Caco-2 (cell line): ENCODE data around the gene SIX3. TPM values are rescaled to one million over a fixed set of nuclear protein-coding genes. Genes with fewer than 3 reads are reported as not detected.

Experiments
- BruUV-seq: library from RNA; stranded (reverse); fragments of 400-500 nt; replicated peaks from 2 replicates; lab custom pipeline; 2021; lab: Mats Ljungman, UMichigan
- CTCF ChIA-PET: fragments of 300-600 bp; sonication (Branson Sonifier 250); formaldehyde crosslinking; loops from one replicate; lab custom pipeline; 2022; ENCODE audit warnings: antibody characterized with exemption; lab: Charles Lee
- POLR2A ChIA-PET: fragments of 300-600 bp; sonication (Branson Sonifier 250); formaldehyde crosslinking; loops from one replicate; lab custom pipeline; 2022; ENCODE audit warnings: antibody characterized with exemption; lab: Charles Lee
- DNase-seq, 2 experiments: peaks; one replicate each; pipeline versions ENCODE4 v3.0.0 to v3.0.0-alpha.2; 2020 to 2022
- H3K27me3 ChIP-seq: replicated peaks from 2 replicates; pipeline ENCODE4 v1.6.0; 2011; ENCODE audit warnings: low read length; ENCODE audit not compliant: control insufficient read depth, insufficient read depth
- H3K36me3 ChIP-seq: 2 replicates; pipeline ENCODE4 v1.5.1; 2011; ENCODE audit warnings: low read length; ENCODE audit not compliant: control insufficient read depth, insufficient read depth
- H3K4me1 ChIP-seq: fragments of 250-450 bp; sonication (Bioruptor Pico); 2 replicates; pipeline ENCODE4 v1.5.1; 2020; ENCODE audit warnings: mild to moderate bottlenecking
- H3K4me3 ChIP-seq: 2 replicates; pipeline ENCODE4 v1.5.1; 2011; ENCODE audit warnings: low read depth, mild to moderate bottlenecking, control low read depth, low read length
- H3K9me3 ChIP-seq: fragments of 250-450 bp; sonication (Bioruptor Pico); 2 replicates; pipeline ENCODE4 v1.5.1; 2020; ENCODE audit warnings: mild to moderate bottlenecking, moderate library complexity
- H3K27ac Mint-ChIP-seq: one replicate; pipeline ENCODE4 v1.8.0; 2022; ENCODE audit warnings: mixed read lengths; ENCODE audit not compliant: unreplicated experiment
- H3K27me3 Mint-ChIP-seq: one replicate; pipeline ENCODE4 v1.8.0; 2022; ENCODE audit warnings: mixed read lengths; ENCODE audit not compliant: insufficient read depth, unreplicated experiment
- H3K36me3 Mint-ChIP-seq: one replicate; pipeline ENCODE4 v1.8.0; 2022; ENCODE audit warnings: mild to moderate bottlenecking, mixed read lengths; ENCODE audit not compliant: insufficient read depth, unreplicated experiment
- H3K4me1 Mint-ChIP-seq: one replicate; pipeline ENCODE4 v1.8.0; 2022; ENCODE audit warnings: low read depth, mixed read lengths; ENCODE audit not compliant: unreplicated experiment
- H3K4me3 Mint-ChIP-seq: one replicate; pipeline ENCODE4 v1.8.0; 2022; ENCODE audit warnings: mild to moderate bottlenecking, moderate library complexity, mixed read lengths; ENCODE audit not compliant: unreplicated experiment
- H3K9me3 Mint-ChIP-seq: one replicate; pipeline ENCODE4 v1.8.0; 2022; ENCODE audit warnings: mixed read lengths; ENCODE audit not compliant: unreplicated experiment
- intact Hi-C: fragments of 100-400 bp; cut with micrococcal nuclease; formaldehyde crosslinking; loops from one replicate; pipeline ENCODE4 v1.10.0; 2022; ENCODE audit not compliant: unreplicated experiment
- total RNA-seq: library from RNA; stranded (reverse); gene quantifications from 2 replicates; pipeline ENCODE4 v1.2.3, GENCODE V29; 2022
- TF ChIP-seq, protein P1 (sequence below), 2 experiments: fragments of 200-600 bp in 1 of 2; IDR thresholded peaks; 1 replicate in 1 of 2; 2 replicates in 1 of 2; pipeline versions ENCODE4 v1.5.1 to v1.8.0; 2011 to 2022; ENCODE audit warnings: antibody characterized with exemption in 1 of 2, control low read depth in 1 of 2, inconsistent platforms in 1 of 2, low read depth in 1 of 2, low read length in 1 of 2, mild to moderate bottlenecking in 1 of 2, moderate library complexity in 1 of 2; ENCODE audit not compliant: insufficient read depth in 1 of 2, severe bottlenecking in 1 of 2, unreplicated experiment in 1 of 2

SIX3 gene
- total RNA-seq, 1 experiment from 2014 or later, result not detected

- H3K27ac Mint-ChIP-seq, result no peak overlapping the region
- Histone ChIP-seq H3K4me1 (no peaks in the 10 kb centered on the region), H3K27me3 (no peaks in the 10 kb centered on the region; the same call in 1 of the 2 replicates), H3K9me3 (no peaks in the 10 kb centered on the region), H3K36me3 (no peaks in the 10 kb centered on the region), H3K4me3 (no peak overlapping the region)
- TF ChIP-seq, protein P1, sequence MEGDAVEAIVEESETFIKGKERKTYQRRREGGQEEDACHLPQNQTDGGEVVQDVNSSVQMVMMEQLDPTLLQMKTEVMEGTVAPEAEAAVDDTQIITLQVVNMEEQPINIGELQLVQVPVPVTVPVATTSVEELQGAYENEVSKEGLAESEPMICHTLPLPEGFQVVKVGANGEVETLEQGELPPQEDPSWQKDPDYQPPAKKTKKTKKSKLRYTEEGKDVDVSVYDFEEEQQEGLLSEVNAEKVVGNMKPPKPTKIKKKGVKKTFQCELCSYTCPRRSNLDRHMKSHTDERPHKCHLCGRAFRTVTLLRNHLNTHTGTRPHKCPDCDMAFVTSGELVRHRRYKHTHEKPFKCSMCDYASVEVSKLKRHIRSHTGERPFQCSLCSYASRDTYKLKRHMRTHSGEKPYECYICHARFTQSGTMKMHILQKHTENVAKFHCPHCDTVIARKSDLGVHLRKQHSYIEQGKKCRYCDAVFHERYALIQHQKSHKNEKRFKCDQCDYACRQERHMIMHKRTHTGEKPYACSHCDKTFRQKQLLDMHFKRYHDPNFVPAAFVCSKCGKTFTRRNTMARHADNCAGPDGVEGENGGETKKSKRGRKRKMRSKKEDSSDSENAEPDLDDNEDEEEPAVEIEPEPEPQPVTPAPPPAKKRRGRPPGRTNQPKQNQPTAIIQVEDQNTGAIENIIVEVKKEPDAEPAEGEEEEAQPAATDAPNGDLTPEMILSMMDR (IDR thresholded peaks at IDR 0.05; ENCODE audit: insufficient read depth in 1 of 2, low read depth in 1 of 2, low read length in 1 of 2, severe bottlenecking in 1 of 2, unreplicated experiment in 1 of 2), result no peak
- no peak overlapping the region for H3K4me3 Mint-ChIP-seq
- peaks cover 8% of the 10 kb centered on the region for H3K4me1 Mint-ChIP-seq
- no peaks in the 10 kb centered on the region for H3K36me3 Mint-ChIP-seq
- DNase-seq, result no peak
- H3K27me3 Mint-ChIP-seq, result peaks cover 4% of the 10 kb centered on the region
- H3K9me3 Mint-ChIP-seq, result no peaks in the 10 kb centered on the region
- ChIA-PET POLR2A (no interaction called here), CTCF (no interaction called here)
- intact Hi-C loops, result no loop called here
- BruUV-seq, result no TSS peak
Observed at GRCh38 chr2:44948565-44949328, 7.2 kb downstream of the SIX3 start.

GRCh38 chr2:44949329-44950151, 8.0 kb downstream of the SIX3 start:
- TF ChIP-seq, protein P1 (IDR thresholded peaks at IDR 0.05; ENCODE audit: insufficient read depth in 1 of 2, low read depth in 1 of 2, low read length in 1 of 2, severe bottlenecking in 1 of 2, unreplicated experiment in 1 of 2), result no peak
- no peak overlapping the region for H3K4me3 ChIP-seq
- no peak overlapping the region for H3K27ac Mint-ChIP-seq
- H3K36me3 ChIP-seq, result no peaks in the 10 kb centered on the region
- no peaks in the 10 kb centered on the region for H3K36me3 Mint-ChIP-seq
- BruUV-seq, result no TSS peak
- H3K27me3 Mint-ChIP-seq, result peaks cover 4% of the 10 kb centered on the region
- H3K9me3 Mint-ChIP-seq, result no peaks in the 10 kb centered on the region
- ChIA-PET POLR2A (interaction anchor here (0.7 kb wide), 1 partner anchor 848 kb away, joined by 8 read pairs; no protein-coding TSS in a partner anchor), CTCF (interaction anchor here (1.5 kb wide), 1 partner anchor 470 kb away, joined by 3 read pairs; no protein-coding TSS in a partner anchor)
- intact Hi-C loops, result no loop called here
- no peak overlapping the region for H3K4me3 Mint-ChIP-seq
- no peak for DNase-seq
- peaks cover 8% of the 10 kb centered on the region for H3K4me1 Mint-ChIP-seq
- H3K27me3 ChIP-seq, result no peaks in the 10 kb centered on the region; the same call in 1 of the 2 replicates
- no peaks in the 10 kb centered on the region for H3K9me3 ChIP-seq
- H3K4me1 ChIP-seq, result no peaks in the 10 kb centered on the region

- H3K4me3 ChIP-seq, result no peak overlapping the region
- TF ChIP-seq, protein P1 (IDR thresholded peaks at IDR 0.05; ENCODE audit: insufficient read depth in 1 of 2, low read depth in 1 of 2, low read length in 1 of 2, severe bottlenecking in 1 of 2, unreplicated experiment in 1 of 2), result no peak
- no peaks in the 10 kb centered on the region for H3K36me3 Mint-ChIP-seq
- no TSS peak for BruUV-seq
- H3K4me1 ChIP-seq, result no peaks in the 10 kb centered on the region
- no peaks in the 10 kb centered on the region for H3K9me3 Mint-ChIP-seq
- ChIA-PET CTCF (interaction anchor here (1.5 kb wide), 1 partner anchor 471 kb away, joined by 3 read pairs; no protein-coding TSS in a partner anchor), POLR2A (no interaction called here)
- no peaks in the 10 kb centered on the region; the same call in 1 of the 2 replicates for H3K27me3 ChIP-seq
- no peak overlapping the region for H3K4me3 Mint-ChIP-seq
- peaks cover 10% of the 10 kb centered on the region for H3K4me1 Mint-ChIP-seq
- no peak for DNase-seq
- H3K36me3 ChIP-seq, result no peaks in the 10 kb centered on the region
- H3K9me3 ChIP-seq, result no peaks in the 10 kb centered on the region
- peaks cover 3% of the 10 kb centered on the region for H3K27me3 Mint-ChIP-seq
- intact Hi-C loops, result no loop called here
- no peak overlapping the region for H3K27ac Mint-ChIP-seq
Observed at GRCh38 chr2:44950646-44951045, 9.1 kb downstream of the SIX3 start.
